ENCODE measurements around the gene ZNF263.
A peak's percentile ranks its signal among the peaks of the same experiment; 100 is the strongest.

Gene ZNF263

DNA sequence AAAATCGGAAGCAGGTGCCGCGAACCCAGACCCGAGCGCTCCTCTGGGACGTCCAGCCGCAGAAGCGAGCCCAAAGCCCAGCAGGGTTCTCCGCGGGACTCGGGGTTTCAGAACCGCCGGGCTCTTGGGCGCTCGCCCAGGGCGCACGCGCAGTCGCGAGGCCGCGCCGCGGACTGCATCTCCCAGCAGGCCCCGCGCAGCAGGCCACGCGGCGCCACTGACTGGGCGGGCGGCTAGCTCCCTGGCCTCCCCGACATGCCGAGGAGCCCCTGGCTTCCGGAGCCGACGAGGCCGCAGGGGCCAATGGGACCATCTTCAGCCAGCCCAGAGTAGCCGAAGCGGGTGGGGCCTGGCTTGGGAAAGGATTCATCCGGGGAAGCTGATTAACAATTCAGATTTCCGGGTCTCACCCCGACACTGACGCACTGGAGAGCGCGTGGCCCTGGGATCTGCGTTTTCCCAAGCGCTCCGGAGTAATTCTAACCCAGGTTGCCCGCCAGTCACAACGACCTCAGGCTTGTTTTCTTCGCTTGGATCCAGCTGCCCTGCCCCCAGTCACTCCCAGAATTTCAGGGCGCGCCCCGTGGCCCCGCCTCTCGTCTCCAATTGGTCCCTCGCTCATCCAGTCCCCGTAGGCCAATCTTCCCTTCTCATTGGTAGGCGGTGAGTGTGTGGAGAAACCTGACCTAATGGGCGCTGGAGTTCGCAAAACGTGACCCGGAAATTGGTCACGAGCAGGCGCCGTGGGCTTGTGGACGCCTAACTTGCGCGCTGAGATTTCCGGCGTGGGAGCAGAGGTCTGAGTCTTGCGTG is at the start of gene ZNF263:
Gene ZNF263 (plus strand): TSS at position 762 of the 813 bp plus-strand sequence. CDS start 328 bp downstream, outside the sequence.
- peak; percentile 92 to 95 for DNase-seq

DNA sequence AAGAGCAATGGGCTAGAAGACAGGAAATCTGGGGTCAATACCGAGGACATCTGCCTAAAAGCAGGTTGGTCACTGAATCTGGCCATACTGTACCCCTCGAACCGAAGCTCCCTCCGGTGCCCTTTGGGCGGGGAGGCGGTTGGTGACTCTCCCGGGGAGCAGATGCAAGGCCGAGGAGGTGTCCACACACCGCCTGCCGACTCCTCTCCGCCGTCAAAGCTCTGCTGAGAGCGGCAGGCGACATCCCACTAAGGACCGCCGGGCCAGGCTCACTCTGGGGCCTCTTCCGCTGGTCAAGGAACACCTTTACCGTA is 48.8 kb upstream of the ZNF263 start:
- DNase-seq: no peak

DNA sequence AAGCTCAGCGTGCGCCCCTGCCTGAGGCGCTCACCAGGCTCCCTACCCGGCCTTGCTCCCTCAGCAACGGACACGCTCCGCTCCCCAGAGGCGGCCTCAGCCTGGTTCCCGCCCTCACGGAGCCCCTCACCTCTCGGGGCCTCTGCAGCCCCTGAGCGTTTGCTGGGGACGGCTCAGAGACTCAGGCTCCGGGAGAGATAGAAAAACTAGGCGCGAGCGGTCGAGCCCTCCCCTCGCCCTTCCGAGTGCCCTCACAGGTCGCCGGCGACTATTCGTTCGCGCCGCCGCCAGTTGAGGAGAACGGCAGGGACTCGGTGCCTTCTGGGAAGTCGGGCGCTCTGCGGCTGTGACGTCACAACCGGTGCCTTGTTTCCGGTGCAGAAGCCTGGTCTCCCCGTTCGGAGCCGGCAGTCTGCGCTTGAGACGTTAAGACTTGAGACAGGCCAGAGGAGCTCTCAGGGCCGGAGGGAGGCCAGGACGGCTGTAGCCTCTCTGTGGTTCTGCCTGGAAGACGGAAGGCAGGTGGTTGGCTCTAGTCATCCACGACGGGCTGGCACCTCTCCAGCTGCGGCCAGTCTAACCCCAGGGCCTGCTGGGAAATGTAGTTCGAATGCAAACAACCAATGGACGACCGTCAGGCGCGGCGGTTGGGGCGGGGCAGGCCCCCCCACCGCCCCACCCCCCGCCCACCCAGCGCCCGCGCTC is 48.3 kb upstream of the ZNF263 start, which contains the start of gene ZNF200:
Gene ZNF200 (minus strand): TSS at position 302 of the 705 bp plus-strand sequence. CDS start 1,403 bp downstream, outside the sequence.
- DNase-seq: peak; percentile 91 to 96

DNA sequence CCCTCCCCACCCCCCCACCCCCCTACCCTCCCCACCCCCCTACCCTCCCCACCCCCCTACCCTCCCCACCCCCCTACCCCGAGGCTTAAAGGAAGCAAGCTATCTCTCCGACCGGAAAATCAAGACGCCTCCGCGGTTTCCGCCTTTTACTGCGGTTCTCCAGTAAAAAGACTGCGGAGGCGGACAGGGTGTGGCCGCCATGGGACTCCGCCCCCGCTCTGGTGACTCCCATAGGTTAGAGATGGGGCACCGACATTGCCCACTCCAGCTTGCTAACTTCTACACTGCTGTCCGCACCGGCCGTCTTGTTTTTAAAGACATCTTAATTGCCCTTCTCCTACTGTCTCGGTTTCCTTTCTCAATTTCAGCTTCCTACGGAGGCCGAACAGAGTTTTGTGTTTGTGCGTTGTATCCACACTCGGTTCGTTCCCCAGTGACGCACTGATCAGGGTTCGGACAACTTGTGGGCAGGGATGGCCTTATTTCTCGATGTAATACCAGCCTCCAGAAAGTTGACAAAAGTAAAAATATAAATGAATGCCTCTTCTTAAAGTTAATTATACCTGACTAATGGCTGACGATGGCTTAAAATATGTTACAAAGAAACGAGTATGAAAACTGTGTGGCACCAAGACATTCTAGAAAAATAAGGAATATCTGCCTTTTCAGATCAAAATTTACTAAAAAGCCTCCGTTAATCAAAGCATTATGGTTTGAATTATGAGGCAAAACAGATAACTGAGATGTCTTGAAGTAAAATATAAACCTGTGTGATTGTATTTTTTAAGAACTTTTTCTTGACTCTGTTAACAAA is 47.2 kb upstream of the ZNF263 start:
- DNase-seq: no peak

DNA sequence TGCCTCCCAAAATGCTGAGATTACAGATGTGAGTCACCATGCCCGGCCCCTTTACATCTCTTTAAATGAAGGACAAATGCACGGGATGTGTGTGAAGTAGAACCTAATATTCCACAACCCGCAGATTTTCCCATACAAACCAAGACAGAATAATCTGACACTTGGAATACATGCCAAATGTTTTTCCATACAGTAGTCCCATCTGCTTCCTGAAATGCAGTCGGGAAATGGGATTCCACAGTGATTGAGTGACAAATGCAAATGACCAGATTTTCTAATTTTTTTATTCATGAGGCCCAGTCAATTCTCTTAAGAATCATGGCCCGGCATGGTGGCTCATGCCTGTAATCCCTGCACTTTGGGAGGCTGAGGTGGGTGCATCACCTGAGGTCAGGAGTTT is 41.5 kb upstream of the ZNF263 start:
- DNase-seq: no peak

DNA sequence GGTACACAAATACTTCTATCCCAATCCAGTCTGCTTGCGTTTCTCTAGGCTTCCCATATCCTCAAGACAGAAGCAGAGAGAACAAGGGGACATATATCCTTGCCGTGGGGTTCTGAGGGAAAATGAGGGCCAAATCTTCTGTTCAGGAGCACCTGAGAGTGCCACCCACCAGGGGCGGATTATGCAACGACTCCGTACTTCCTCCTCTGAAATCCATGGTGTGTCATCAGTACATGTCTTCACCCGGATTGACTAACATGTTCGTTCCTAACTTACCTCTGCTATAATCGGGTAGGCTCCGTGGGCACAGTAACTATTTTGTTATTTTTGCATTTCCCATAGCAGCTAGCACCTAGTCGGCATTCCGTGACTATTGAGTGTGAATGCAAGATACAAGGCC is 40.6 kb upstream of the ZNF263 start:
- no peak for DNase-seq

DNA sequence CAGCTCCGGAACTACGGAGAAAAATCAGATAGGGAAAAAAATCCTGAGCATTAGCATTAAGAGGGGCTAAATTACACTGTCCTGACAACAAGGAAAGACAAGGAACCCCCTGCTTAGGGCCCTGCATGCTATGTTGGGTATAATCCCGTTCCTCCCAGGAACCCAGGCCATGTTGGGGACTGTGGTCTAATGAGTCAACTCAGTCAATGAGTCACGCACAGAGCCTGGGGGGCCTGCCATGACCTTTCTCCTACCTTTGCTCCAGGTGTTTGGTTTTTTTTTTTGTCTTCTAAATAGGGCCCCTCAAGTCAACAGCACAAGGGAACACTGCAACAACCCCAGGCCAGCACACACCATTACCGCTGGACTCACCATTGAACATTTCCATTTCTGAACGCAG is 39.4 kb upstream of the ZNF263 start:
- DNase-seq: no peak

DNA sequence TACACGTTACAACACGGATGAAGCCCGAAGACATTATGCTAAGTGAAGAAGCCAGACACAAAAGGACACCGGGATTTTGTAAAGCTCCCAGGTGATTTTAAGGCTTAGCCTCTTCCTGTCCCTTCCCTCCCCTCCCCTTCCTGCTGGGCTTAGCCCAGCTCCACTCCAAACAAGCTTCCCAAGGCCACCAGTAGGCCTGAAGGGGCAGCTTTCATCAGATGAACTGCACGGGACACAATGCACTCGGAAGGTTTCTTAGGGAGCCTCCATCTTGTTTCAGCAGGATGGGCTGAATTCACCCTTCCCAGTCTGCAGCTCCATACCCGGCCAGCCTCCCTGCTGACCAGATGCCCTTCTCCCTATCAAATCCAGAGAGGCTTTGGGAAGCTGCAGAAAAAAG is 37.3 kb upstream of the ZNF263 start:
- DNase-seq: no peak

DNA sequence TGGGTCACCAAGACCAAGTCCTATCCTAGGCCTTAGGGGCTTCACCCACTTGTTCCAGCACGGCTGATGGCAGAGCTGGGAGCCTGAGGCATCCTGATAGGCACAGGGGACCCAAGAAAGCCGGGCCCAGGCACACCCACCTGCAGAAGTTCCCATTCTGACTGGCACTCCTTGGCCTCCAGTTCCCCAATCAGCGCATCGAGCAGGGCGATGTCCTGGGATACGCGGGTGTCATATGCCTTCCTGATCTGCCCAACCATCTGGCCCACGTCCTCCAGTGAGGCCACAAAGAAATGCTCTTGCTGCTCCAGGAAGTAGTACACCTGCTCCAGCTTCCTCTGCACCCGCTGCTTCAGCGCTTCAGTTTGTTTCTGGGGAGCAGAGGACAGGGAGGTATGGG is 36.4 kb upstream of the ZNF263 start:
- no peak for DNase-seq

DNA sequence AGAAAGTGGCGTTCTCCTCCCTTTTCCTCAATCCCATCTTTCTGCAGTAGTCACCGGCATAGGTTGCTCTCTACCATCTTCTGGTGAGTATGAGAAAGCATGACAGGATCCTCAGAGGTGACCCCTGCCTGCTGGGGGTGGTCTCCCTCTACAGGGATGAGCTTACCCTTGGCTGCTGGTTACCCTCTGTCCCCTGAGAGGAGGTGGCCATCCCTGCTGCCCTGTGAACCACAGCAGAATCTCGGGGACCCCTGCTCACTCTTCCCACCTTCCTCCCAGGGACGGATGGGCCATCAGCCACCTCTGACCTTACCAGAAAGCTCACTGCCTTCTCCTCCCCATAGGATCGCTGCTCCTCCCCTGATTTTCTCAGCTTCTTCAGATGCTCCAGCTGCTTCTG is 34.7 kb upstream of the ZNF263 start:
- no peak for DNase-seq

DNA sequence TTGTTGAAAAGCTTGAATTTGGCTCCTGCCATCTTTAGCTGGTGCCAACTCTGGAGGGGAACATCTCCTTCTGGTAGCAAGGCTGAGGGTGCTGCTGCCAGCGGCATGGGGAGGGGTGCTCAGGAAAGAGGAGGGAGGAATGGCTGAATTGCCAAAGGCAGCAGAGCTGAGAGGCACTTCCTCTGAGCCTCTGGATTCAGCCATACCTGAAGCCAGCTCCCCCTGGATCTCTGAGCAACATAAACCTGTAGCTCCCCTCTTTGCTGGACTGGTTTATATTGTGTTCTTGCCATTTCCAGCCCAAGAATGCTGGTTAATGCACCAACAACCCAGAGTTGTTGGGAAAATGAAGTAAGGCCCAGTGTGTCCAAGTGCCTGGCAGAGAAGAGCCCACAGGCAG is 34.3 kb upstream of the ZNF263 start:
- no peak for DNase-seq

DNA sequence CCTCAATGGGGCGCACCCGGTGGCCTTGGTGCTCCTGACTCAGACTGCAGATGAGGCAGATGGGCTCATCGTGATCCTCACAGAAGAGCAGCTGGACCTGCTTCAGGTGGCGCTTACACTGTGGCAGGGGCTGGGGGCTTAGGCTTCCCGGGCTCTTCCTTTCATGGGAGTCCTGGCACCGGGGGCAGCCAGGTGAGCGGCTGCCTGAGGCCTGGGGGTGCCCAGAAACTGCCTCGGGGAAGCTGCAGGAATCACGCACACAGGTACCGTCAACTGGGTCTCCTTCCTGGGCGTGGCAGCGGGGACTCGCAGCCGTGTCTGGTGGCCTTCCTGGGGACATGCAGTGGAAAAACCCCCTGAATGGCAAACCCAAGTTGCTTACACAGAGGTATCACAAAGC is 33.8 kb upstream of the ZNF263 start:
- no peak for DNase-seq

DNA sequence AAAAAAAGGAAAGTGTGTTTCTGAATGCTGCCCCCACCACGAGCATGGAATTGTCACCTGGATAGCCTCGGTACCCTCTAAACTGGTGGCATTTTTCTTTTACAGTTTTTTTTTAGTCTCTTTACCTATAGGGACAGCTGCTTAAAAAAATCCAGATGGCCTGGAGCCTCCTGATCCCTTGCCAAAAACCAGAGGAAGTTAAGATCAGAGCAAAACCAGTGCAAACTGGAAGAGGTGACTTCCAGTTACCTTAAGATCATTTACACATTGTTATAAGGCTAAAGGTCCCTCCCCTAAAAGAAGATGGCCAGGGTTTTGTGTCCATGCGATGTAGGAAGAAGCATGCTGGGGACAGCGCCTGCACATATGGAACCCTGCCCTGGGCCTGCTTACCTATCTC is 30.3 kb upstream of the ZNF263 start:
- DNase-seq: no peak

DNA sequence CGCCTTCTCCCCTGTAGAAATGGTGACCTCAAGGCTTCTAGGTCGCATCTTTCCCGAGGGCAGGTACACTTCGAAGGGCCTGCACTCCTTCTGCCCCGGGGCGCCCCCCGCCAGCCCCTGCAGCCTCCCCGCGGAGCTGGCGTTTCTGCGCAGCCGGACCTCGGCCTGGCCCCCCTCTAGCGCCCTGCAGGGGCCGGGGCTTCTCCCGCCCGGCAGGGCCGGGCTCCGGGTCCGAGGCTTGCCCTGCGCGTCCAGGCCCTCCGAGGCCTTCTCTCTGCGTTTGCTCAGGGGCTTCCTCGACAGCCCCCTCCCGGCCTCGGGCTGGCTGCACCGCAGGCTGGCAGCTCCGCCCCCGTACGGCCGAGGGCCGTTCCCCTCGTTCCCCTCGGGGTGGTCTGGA is 29.0 kb upstream of the ZNF263 start:
- no peak for DNase-seq

DNA sequence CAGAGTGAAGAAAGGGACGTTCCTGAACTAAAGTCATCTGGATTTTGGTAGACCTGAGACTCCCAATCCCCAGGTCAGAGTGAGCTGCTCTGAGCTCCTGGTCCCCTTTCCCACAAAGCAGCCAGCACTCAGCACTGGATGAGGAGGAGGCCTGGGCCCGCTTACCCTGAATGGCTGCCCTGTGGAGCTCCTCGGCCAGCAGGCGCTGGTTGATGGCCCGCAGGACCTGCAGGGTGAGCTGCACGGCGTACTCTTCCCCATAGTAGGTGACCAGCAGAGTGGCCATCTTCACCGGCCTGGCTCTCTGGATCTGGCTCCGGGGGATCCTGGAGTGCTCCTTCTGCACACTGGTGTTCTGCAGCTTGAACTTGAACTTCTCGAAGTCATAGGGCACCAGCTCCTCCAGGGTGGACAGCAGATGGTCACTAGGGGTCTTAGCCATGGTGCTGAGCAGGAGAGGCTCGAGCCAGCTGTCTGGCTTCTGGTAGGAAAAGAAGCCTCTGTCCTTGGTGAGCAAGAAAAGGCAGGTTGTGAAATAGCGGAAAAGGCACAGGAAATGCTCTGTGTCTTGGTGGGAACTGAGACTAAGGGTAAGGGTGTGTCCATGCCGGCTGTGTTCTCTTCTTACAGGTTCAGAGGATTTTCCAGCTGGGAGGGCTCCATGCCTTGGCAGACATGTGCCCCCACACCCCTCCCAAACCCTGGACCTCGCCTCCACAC is 27.0 kb upstream of the ZNF263 start, which contains the start of gene MEFV:
Gene MEFV (minus strand): TSS at position 488 of the 720 bp plus-strand sequence. CDS start 46 bp downstream, at position 442.
- peak in 1 of 2 experiments; percentile 50 for DNase-seq

DNA sequence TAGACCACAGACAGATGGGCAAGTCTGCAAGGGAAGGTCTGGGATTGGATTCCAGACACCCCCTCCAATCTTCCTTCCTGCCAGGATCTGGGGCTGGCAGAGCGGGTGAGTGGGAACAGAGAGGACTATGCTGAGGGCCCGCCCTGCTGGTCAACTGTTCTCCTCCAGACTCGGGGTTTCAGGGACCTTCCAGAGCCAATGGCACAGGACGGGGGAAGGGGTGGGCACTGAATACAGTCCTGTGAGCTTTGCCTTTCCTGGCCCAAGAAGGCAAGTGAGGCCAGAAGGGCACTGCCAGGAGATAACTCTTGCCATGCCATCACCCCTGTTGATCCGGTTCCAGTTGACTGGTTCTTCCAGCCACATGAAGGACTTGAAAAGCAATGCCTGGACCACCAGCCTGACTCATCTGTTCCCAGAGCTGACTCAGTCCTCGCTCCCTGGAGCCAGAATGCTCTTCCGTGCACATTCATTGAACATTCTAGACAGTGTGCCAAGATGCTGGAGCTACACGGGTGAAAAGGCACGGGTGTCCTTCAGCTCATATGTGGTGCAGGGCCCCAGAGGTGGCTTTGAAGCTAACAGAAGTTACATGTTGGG is 26.3 kb upstream of the ZNF263 start:
- DNase-seq: peak in 1 of 2 experiments; percentile 32

DNA sequence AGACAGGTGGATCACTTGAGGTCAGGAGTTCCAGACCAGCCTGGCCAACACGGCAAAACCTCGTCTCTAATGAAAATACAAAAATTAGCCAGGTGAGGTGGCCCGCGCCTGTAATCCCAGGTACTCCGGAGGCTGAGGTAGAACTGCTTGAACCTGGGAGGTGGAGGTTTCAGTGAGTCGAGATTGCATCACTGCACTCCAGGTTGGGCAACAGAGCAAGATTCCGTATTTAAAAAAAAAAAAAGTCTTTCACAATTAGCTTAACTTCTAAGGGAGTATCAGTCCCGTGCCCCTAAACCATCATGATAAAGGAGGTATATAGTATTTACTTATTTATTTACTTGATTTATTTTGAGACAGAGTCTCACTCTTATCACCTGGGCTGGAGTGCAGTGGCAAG is 23.5 kb upstream of the ZNF263 start:
- DNase-seq: no peak

DNA sequence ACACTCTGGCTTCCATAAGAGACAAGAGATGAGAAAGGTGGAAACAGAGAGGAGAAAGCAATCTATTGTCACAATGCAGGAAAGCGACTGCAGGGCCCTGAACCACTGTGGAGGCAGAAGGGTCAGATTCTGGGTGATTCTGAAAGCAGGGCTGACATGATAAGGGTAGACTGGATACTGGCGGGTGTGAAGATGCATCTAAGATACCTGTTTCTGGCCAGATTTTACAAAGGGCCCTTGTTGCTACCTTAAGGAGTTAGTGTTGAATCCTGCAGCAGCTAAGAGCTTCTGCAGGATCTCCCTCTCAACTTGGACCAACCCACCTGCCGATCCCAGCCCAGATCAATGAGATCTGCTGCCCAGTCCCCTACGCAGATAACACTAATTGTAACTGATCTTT is 20.8 kb upstream of the ZNF263 start:
- no peak for DNase-seq

DNA sequence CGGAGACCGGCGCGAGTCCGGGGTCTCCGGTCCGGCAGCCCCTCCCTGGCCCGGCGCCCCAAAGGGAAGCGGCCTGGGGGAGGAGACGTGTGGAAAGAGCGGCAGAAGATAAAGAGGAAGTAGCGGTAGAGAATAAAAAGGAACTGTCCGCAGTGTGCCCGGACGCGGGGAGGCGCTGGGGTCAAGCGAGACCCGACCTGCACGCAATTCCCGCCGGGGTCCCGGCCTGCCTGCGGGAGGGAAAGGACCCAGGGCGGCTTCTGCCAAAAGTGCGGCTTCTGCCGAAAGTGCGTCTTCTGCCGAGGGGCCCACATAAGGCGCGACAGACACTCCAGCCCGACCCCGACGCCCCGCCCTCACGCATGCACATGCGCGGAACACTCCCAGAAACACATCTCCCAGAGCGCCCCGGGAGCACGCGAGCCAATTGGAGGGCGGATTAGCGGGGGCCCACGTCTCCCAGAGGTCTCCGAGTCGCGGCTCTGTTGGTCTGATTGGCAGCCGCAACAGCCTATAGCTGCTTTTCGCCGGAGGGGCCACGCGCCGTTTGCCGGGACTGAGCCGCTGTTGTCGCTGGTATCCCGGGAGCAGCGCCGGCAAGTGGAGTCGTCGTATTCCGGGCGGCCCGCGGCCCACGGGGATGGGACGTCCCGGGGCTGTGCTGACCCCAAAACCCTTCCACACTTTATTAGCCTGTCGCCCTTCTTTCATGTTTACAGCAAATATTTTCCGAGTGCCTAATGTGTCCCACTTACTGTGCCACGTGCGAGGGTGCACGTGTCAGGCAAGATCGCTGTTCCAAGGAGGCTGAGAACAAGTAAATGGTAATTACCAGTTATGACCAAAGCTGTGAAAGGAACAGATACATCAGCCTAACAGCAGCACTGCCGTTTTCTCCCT is 18.9 kb upstream of the ZNF263 start:
- peak; percentile 94 to 99 for DNase-seq

DNA sequence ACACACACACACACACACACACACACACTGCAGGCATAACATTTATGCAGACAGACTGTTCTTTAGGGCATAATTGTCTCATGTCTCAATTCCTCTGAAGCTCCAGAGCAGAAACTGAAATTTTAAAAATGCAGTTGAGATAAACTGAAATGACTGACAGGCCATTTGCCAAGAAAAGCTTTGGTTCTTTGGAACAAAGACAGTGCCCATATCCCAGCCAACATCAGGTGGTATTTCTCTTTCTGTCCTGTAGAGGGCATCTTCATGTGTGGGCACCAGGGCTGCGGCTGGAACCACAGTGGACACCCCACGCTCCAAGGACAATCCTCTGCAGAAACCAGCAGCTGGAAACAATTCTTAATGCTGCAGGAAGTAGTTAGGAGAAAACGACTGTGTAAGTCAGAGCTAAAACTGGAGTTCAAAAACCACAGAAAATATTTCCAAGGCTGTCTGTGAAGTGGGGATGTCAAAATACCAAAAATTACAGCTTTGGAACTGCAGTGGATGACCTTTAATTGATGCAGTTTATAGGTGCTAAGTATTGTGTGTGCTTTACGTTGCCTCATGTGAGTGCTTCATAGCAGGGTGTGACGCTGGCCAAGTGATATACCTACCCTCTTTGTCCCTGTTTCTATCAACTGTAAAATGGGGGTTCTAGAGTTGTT is 16.3 kb upstream of the ZNF263 start:
- peak; percentile 11 to 29 for DNase-seq

DNA sequence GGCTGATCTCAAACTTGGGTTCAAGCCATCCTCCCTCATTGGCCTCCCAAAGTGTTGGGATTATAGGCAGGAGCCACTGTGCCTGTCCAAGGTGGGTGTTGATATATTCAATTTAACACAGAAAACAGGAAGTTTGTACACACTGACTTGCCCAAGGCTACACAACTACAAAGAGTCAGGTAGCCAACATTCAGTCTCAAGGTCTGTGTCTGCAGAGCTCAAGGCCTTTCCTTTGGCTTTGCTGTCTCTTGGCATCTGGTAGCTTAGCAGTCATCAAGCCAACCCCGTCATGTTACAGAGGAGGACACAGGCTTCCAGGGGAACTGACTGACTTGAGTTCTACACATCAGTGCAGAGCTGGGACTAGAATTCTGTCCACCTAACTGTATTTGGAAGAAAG is 15.0 kb upstream of the ZNF263 start:
- no peak for DNase-seq
